Left forelimb (tissue), 1 donor: ENCODE data around the gene SLC1A7.

ENCODE experiments used
- DNase-seq: peaks from one replicate; pipeline ENCODE4 v3.0.0-alpha.2; 2018; ENCODE audit warnings: low spot score

The SLC1A7 gene

GRCh38 chr1:53115403-53116306, 26.8 kb downstream of the SLC1A7 start:
- no peak for DNase-seq

DNA sequence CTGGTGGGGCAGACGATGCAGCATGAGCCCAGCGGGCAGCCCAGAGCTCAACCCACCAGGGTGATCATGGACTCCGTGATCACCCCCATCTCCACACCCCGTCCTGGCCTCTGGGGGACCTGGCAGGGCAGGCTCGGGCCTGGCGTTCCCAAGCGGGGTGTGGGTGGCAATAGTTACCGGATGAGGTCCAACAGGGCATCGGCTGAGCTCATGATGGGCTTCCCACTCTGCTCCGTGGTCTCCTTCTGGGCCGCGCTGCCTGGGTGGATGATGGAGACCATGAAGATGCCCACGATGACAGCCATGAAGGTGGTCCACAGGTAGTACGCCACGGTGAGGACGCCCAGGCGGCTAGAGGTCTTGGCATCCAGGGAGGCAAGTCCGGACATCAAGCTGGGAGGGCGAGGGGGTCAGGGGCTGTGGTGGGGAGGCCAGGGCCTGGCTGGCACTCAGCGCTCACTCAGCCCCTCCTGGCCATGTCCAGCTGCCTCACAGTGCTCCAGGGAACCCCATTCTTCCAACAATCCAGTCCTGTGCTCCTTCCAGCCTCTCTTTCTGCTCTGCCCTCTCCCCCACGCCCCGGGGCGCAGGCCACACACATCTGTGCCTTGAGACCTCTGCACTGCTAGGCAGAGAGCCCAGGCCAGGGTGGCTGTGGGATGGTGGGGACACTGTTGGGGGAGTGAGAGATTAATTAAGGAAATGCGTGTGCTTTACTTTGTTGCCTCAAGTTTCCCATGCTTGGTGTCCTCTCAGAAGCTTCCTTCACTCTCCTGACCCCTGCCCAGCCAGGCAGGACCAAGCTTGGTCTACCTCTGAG, 27.6 kb downstream of the SLC1A7 start:
- no peak for DNase-seq

DNA sequence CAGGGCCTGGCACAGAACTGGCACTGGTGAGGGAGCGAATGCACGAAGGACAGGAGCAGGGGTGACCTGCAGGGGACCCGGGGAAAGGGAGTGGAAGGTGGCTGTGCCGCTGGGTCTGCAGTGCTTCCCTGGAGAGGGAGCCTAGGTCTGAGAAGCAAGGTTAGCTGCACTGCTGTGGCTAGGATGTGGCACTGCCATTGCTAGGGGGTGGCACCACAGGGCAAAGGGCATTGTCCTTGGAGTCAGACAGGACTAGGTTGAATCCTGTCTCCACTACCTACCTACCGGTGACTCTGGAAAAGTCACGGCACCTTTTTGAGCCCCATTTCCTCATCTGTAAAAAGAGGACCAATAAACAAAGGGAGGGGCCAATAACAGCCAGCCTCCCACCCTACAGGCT, 28.3 kb downstream of the SLC1A7 start:
- DNase-seq: no peak

GRCh38 chr1:53112861-53113260, 29.6 kb downstream of the SLC1A7 start:
- DNase-seq: no peak

DNA sequence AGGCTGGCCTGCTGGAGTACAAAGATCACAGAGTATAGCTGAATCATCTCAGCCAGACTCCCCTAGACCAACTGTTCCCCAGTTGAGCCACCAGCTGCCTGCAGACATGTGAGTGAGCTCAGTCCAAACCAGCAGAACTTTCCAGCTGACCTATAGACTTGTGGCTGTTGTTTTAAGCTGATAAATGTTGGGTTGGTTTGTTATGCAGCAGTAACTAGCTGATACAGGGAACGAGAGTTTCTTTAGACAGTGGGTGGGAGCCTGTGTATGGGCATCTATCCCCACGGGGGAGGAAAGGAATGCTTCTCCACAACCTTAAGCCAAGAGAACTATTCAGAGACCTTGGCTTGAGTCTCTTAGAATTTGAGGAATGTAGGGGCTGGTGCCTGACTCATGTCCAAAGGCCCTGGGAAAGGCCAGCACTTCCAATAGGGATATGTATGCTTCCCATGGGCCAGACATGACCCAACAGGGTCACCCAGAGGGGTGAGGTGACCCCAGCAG, 30.1 kb downstream of the SLC1A7 start:
- DNase-seq: no peak

DNA sequence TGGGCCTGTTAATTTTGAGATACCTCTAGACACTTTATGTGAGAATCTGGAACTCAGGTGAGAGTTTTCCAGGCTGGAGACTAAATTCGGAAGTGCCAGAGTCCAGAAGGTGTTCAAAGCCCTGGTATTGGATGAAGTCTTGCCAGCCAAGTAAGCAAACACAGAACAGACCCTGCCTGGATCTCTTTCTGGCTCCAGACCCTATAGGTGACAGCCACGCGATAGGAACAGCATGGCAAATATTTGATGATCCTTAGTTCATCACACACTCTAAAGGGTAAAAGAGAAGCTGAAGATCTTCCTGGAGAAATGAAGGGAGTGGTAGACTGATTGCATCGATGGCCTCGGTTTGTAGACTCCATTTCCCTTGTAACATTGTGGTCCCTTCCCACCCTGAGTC, 30.7 kb downstream of the SLC1A7 start:
- no peak for DNase-seq

- DNase-seq: no peak
Observed at GRCh38 chr1:53111073-53111556, 31.3 kb downstream of the SLC1A7 start.

DNA sequence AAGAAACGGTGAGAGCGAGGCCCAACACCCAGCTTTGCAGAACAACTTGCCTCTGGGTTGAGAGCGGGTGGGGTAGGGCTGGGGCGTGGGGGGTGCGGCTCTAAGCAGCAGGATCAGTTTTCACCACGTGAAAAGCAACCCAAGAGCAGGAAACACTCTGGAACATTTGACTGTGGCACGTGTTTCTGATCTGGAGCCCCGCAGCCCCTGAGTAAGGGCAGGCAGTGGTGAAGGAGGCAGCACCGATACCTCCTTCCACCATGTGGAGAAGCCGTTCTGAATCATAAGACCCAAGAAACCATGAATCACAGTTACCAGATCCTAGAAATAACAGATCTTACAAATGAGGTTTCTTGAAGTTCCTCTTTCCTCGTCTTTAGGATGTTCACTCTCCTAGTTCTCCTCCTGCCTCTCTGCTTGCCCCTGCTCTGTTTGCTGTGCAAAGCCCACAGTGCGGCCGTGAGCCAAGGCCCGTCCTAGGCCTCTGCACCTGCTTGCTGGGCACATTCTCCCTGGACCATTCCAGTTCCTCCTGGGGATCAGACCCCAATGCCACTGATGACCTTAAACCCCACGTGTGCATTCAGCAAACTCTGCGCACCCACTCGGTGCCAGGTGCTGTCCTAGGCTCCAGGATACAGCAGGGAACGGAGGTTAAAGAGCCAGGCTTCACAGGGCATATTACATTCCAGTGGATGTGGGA, 31.9 kb downstream of the SLC1A7 start:
- DNase-seq: no peak

DNA sequence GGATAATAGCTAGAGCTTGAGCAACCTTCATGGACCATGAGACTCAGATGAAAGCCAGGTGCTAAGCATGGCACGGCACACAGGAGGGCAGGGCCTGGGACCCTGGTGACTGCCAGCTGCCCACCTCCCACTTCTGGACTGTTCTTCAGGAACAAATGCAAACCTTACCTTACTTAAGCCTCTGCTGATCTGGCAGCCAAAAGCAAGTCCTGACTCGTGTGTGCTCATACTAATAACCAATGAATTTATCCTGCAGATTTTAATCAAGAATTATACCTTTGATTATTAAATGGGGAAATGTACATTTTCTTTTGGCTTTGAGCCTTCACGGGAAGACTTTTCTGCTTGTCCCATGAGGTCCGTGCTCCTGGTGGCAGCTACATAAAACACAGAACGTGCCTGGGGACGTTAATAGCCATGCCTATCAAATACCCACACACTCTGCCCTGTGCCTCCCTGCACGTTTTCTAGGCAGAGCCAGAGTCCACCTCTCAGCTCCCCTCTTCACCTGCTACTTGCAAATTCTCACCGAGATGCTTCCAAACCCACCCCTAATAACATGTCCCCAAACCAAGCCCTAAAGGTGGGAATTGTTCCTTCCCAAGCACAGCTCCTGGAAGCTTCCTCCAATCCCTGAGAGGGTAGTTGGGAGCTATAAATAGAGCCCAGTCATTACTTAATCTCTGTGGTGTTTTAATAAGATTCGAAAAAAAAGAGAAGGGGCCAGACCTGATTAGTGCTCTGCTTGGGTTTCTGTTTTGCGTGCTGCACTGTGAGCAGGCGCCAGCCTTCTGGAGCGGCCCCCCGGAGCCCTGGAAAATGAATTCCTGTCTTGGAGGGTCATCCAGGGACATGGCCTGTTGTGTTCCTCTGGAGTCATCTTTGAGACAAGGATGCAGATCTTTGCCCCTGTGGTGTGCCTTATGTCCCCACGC, 33.5 kb downstream of the SLC1A7 start:
- no peak for DNase-seq

GRCh38 chr1:53107570-53108322, 34.7 kb downstream of the SLC1A7 start:
- DNase-seq: no peak

DNA sequence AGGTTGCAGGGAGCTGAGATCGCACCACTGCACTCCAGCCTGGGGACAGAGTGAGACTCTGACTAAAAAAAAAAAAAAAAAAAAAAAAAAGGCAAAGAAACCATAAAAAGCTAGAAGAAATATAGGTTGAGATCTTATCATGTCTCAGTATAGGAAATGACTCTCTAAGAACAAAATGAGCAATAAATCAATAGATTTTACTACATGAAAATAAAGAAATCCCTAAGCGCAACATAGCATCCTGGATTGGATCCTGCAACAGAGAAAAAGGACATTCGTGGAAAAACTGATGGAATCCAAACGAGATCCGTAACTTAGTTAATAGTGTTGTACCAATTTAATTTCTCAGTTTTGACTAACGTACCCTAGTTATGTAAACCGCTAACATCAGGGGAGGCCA, 35.3 kb downstream of the SLC1A7 start:
- DNase-seq: no peak

DNA sequence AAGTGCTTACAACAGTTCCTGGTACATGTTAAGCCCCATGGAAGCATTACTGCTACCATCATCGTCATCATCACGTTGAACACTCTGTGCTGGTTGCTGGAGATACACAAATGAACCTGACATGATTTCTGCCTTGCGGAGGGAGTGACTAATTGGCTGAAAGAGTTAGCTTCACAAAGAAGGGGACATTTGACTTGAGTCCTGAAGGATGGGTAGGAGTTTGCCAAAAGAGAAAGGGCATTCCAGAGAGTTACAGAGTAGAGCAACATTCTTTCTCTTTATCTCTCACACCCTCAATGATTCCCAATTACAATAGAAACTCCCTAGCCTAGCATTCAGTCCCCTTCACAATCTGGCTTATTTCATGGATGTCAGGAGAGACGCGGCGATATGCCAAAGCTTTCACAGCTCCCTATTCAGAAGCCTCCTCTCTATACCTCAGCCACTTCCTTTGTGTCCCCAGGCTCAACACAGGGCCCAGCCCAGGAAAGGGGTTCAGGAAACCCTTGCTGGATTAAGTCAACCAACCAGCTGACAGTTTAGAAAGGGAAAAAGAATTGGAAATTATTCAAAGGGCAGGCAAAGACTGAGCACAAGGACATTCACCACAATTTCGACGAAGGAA, 38.0 kb downstream of the SLC1A7 start:
- no peak for DNase-seq

DNA sequence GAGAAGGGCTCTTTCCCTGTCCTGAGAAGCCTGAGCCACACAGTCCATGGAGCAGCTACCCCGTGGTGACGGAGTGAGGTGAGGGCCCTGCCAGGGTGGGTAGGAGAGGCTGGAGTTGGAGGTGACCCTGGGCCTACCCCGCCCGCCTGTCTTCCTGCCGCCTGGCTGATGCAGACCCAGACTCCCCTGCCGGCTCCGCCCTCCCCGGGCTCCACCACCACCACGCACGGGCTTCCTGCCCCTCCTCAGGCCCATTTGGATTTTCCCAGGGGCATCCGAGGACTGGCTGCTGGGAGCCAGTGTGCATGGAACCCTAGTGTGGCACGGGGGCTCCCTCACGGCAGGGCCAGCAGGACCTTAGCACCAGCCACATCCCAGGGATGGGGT, 47.9 kb downstream of the SLC1A7 start:
- DNase-seq: no peak

GRCh38 chr1:53093778-53094532, 48.5 kb downstream of the SLC1A7 start:
- no peak for DNase-seq

GRCh38 chr1:53093451-53093754, 49.0 kb downstream of the SLC1A7 start:
- DNase-seq: no peak

DNA sequence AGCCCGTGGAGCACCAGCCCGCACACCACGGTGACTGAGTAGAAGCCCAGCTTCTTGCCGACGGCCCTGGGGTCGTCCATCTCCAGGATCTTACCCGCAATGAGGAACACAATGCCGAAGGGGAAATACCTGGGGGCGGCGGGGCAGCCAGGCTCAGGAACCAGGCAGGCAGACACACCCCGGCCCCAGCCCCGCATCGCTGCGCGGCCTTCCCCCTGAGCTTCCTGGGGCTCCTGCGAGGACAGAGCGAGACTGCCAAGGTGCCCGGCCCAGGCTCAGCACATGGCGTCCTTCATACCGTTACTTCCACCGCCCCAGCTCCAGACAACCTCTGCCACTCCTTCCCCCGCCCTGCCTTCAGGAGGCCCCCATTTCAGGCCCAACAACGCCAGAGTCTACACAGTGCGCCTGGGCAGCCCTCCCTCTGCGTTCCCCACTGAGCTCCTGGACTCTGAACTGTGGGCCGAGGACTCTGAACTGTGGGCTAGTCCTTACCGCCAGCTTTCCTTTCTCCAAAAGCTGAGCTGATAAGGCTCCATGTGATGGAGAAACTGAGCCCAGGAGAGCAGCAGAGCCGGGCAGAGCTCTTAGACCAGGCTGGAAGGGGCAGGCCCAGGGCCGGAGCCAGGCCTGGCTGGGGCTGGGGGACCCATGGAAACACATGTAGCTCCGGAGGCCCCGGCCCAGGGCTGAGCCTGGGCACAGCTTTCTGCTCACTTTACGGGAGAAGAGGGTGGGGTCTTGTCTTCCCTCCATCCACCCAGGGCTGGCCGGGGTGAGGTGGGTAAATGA, 49.6 kb downstream of the SLC1A7 start:
- DNase-seq: no peak

DNA sequence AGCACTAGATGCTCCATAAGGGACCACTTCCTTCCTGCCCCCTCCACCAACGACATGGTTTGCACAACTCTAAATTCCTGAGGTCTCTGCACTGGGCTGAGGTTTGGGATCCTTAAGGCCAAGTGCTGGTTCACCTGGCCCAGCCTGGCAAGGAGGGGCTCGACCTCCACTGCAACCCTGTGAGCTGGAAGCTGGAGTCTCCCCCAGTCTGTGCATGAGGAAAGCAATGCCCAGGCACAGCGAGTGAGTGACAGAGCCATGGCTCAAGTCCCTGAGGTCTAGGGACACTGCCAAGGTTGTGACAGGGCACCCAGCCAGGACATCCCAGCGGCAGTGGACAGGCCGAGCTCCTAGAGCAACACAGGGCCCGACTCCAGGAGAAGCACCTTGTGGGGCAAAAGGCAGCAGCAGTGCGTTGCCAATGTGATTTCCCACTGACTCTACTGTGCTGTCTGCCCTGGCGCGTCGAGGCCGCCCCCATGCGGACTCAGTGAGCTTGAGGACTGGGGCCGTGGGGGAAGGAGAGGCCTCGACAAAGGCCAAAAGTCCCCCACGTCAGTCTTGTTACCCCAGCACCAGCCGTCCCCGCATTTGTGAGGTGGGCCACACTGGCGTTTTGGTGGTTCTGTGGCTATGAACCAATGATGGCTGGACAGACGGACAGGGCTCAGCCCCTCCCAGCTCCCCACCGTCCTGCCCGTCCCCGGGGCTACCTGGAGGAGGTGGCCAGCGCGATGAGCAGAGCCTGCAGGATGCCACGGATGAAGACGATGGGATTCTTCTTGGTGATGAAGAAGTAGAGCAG, 50.4 kb downstream of the SLC1A7 start:
- DNase-seq: no peak
